SKM-1 treated with dmso at 0.1 percent for 144 hours (cell line): Measurements from ENCODE around the gene PXDC1.
A peak's percentile ranks its signal among the peaks of the same experiment; 100 is the strongest.
"Not testable (repeated sequence)": the region's sequence is repeated elsewhere in the genome, so short reads cannot be mapped to it uniquely, and the experiment has no call there.

Source experiments
- DNase-seq: peaks from one replicate; lab custom pipeline; 2025; ENCODE audit not compliant: unreplicated experiment; lab: John Stamatoyannopoulos, UW

PXDC1 gene

DNA sequence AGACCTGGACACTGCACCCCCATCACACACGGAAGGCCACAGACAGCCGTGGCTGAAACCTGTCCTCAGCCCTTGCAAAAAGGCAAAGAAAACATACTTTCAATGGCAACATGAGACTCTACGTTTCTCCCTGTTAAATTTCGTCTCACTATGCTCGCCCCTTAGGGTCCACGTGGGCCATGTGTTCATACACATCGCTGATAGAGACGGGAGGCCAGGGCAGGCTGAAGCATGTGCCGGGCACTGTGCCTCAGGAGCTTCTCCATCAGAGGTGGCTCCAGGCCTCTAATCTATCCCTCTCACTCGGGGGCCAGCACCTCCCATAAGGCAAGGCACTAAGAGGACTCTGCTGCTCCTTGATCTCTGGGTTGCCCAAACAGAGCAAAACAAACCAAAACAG lies 17.5 kb downstream of the PXDC1 start:
- DNase-seq: no peak

GRCh38 chr6:3733321-3733925 lies 18.1 kb downstream of the PXDC1 start:
- DNase-seq: no peak

GRCh38 chr6:3732345-3733141 lies 19.0 kb downstream of the PXDC1 start:
- DNase-seq: peak; percentile 51

DNA sequence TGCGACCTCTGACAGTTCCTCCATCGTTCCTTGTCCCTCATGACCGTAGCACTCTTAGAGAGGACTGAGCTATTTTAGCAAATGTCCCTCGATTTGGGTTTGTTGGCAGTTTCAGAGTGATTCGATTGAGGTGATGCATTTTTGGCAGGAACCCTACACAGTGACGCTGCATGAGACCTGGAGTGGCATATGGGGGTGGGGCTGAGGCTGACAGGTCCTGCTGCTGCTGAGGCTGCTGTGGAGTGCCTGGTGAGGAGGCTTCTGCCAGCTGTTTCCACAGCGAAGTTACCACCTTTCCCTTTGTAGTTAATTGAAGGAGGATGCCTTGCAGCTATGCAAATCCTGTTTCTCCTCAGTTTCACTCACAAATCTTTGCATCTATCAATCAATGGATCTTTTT lies 19.8 kb downstream of the PXDC1 start:
- DNase-seq: no peak

GRCh38 chr6:3729603-3730344 lies 21.7 kb downstream of the PXDC1 start:
- DNase-seq: no peak

DNA sequence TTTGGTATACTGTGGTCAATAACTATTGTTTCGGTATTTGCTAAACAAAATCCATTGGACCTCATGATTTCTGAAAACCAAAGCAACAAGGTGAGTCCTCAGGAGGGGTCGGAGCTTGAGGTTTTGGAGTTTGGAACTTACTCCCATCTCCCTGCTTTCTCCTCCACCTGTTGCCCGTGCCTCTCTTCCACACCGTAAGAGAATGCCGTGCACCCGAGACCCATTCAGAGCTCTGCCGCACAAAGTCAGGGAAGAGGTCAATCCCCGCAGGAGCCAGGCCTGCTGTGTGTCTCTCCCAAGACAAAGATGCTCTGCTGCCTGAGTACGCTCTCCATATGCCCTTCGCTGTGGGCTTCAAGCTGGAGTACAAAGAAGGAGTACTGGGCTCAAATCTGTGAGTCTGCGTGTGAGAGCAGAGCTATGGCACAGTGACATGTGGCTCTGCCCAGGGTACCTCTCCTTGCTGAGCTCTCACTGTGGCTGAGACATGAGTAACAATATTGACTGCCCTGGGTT lies 23.9 kb downstream of the PXDC1 start:
- DNase-seq: no peak

GRCh38 chr6:3727036-3727435 lies 24.5 kb downstream of the PXDC1 start:
- DNase-seq: no peak

DNA sequence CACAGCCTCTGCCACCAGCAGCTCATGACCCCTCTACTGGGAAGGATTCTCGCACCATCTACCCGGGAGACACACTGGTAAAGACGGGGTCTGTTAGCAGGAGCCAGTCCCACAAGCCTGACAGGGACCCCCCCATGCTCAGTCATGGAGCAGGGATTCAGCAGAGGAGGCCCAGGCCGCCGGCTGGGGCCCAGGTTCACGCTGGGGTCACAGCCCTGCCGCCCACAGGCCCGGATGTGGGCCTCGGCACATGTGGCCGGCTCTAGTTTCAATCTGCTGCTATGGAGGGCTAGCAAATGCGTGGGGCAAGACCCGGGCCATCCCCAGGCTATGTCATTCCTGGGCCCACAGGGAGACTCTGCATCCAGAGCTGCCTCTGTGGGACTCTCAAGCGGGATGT lies 25.1 kb downstream of the PXDC1 start:
- DNase-seq: no peak

DNA sequence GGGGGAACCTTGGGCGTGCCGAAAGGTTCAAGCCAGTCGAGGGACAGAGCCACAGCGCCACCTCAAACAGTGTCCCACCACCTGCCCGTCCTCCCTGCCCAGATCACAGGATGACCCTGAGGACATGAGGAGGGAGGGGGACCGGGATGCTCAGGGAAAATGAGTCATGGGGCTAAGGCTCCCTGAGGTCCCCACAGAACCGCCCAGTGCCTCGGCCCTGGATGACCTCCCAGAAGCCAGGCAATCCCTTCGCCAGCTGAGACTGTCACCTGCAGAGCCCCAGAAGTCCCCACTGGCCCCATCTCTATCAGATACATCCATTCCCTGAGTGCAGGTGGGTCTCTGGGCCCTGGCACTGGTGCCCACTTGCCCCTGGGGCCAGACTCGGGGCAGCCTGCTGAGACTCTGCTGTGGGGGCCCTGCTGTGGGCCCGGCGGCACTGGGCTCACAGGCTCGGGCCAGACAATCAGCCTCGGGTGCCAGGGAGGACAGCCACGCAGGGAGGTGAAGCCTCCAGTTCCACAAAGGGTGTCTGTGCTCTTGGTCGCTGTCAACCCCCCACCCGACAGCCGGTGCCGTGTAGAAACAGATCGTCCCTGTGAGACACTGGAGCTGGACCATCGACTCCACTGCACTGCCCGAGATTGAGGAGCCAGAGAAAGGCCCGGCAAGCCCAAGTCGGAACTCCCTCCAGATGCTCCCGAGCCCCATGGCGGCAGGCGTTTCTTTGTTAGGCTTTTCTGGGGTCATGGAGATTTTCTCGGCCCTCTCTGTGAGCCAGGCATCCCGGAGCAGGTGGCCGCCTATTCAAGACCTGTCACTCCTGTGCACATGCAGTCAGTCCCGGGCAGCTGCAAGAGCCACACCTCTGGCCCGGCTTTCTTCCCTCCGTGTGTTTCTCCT lies 26.1 kb downstream of the PXDC1 start:
- DNase-seq: no peak

DNA sequence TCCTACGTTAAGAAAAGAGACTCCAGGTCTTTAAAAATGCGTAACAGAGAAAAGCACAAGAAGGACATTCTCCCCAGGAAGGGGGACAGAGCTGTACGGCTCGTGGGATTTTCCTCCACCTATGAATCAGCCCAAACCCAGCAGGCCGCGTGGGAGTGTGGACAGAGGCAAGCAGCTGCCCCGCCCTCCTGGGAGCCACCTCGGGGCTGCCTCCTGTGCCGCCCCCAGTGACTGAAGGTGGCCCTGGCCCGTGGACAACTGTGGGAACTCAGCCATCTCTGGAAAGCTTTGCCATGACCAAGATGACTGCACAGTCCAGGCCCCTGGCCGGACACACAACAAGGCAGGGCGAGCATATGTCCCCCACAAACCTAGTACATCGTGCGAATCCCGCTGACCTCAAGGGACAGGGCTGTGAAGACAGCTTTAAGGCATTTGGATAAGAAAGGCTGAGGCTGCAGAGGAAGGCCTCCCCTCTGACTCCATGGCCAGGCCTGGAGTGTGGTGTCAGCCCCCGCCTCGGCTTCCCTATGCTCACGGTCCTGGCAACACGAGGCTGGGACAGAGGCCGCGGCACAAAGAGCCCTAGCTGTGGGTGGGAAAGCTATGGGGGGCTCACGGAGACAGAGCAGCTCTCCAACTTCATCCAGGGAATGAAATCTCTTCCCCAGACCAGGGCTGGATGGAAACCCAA lies 26.9 kb downstream of the PXDC1 start:
- no peak for DNase-seq

DNA sequence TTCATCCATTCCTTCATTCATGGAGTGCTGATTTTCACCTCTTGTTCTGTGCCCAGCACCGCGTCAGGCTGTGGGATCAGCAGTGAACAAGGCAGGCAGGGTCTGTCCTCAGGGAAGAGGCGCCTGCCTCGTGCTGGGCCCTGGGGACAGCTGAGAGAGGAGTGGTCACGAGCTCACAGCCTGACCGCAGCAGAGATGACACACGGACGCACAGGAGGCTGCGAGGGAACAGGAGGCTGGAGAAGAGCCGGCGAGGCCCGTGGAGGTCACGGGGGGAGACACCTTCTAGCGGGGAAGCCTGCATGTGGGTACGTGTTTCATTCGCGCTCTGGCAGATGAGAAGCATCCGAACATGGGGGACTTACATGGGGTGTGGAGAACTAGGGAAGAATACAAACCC lies 27.5 kb downstream of the PXDC1 start:
- no peak for DNase-seq

DNA sequence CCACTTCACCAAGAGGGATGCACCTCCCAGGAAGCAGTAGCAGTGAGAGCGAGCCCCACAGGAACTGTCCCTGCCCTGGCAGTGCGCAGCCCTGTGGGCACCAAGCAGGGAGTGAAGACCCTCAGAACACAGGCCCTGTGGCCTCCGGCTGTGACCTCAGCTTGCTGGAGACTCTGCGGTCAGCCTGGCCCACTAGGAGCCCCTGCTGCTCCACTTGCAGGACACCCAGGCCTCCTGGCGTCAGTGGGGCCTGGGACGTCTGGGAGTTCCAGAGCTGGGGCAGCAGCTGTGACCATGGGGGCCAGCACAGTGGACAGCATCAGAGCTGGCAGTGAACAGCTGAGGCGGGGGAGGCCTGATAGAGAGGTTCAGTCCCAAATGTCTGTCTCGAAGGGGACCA lies 28.3 kb downstream of the PXDC1 start:
- DNase-seq: no peak

DNA sequence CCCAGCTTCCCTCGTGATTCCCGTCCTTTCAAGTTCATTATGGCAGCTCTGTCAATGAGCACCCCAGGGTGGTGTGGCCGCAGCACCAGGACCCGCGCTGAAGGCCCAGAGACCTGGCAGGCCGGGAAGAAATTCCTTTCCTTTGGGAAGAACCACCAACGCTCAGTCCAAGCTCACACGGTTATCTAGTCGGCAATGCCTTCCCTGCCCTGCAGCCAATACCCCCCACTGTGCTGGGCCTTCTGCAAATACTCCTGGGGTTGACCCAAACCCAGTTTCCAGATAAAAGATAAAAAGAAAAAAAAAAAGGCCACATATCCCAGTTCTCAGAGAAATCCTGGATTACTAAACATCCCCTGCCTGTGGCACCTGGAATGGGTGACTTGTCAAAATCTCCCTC lies 28.7 kb downstream of the PXDC1 start:
- DNase-seq: no peak

DNA sequence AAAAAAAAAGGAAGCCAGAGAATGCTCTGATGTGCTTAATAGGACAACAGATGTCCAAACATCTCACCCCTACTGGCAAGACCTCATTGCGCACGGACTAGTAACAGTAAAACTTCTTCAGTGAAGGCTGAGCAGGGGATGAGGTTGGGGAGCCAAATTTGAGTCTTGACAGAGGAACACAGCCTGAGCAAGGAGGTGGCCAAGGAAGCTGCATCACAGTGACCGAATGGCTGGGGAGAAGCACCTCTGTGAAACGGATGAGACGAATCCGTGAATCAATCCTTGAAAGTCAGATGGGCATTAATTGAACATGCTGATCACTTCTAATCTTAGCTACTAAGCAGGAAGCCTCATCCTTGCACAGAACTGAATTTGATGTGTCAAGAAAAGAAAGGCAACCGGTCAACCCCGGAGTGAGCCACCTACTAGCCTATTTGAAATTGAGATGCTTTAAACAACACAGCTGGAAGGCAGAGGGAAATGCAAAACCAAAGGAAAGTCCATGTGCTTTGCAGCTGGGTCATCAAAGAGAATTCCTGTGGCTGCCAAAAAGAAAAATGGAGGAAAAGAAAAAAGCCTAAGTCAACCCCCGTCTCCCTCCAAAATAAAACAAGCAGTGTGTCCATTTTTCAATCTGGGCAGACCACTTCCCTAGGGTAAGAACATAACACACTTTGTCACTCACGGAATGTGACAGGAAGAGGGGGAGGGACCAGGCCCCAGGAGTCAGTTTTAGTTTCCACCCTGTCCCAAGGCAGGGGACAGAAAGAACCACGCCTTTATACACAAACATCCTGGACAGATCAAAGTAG lies 29.5 kb downstream of the PXDC1 start:
- DNase-seq: no peak

DNA sequence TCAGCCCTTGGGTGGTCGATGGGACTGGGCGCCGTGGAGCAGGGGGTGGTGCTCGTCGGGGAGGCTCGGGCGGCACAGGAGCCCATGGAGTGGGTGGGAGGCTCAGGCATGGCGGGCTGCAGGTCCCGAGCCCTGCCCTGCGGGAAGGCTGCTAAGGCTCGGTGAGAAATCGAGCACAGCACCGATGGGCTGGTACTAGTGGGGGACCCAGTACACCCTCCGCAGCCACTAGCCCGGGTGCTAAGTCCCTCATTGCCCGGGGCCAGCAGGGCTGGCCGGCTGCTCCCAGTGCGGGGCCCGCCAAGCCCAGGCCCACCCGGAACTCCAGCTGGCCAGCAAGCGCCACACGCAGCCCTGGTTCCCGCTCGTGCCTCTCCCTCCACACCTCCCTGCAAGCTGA lies 30.7 kb downstream of the PXDC1 start:
- not testable (repeated sequence) for DNase-seq

- DNase-seq: no peak
These were observed 31.8 kb downstream of the PXDC1 start for GRCh38 chr6:3719462-3720308.

DNA sequence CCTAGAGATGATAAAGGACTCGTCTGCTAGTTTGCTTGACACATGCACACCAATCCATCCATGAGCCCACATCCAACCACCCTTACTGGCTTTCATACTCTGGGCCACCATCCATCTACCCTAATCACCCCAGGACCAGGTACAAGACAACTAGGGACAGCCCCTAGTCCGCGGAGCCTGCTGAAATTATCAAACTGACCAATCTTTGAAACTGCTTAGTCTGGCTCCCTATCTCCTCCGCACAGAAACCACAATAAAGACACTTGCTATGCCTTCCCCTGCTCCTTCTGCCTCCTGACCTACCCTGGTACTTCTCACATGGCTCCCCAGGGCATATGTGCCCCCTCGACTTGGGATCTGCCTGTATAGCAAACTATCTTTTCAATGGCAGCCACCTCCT lies 33.1 kb downstream of the PXDC1 start:
- no peak for DNase-seq

- DNase-seq: no peak
These were observed 36.2 kb downstream of the PXDC1 start for GRCh38 chr6:3715285-3715684.

GRCh38 chr6:3714768-3715167 lies 36.7 kb downstream of the PXDC1 start:
- no peak for DNase-seq
